ENCODE results near the gene GALR2.
"Not testable (repeated sequence)": the region's sequence is repeated elsewhere in the genome, so short reads cannot be mapped to it uniquely, and the experiment has no call there.

GALR2 gene

DNA sequence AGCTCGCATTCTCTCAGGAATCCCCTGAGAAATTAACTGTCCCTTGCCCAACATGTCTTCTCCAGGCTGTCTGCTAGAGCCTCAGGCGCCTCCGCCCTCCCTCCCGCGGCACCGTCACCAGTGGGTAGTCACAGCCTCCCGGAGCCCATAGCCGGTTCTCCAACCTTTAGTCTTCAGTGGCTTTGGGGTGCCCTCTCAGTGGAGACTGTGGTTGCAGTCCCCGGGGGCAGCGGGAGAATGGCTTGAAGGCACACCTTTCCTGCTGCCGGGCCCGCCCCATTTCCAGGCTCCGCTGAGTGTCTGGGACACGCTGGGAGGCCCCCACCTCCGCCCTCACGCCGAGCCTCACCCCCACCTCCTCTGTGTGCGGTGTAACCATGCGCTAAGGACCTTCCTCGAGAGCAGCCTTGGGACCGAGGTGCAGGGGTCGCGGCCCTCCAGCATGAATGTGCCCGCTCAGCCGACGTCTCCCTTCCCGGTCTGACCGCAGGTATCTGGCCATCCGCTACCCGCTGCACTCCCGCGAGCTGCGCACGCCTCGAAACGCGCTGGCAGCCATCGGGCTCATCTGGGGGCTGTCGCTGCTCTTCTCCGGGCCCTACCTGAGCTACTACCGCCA is 1.7 kb downstream of the GALR2 start:
- DNase-seq (ENCODE audit: extremely low spot score) = no peak

GRCh38 chr17:76076765-76077583 is 2.4 kb downstream of the GALR2 start:
- TF ChIP-seq, protein P1, sequence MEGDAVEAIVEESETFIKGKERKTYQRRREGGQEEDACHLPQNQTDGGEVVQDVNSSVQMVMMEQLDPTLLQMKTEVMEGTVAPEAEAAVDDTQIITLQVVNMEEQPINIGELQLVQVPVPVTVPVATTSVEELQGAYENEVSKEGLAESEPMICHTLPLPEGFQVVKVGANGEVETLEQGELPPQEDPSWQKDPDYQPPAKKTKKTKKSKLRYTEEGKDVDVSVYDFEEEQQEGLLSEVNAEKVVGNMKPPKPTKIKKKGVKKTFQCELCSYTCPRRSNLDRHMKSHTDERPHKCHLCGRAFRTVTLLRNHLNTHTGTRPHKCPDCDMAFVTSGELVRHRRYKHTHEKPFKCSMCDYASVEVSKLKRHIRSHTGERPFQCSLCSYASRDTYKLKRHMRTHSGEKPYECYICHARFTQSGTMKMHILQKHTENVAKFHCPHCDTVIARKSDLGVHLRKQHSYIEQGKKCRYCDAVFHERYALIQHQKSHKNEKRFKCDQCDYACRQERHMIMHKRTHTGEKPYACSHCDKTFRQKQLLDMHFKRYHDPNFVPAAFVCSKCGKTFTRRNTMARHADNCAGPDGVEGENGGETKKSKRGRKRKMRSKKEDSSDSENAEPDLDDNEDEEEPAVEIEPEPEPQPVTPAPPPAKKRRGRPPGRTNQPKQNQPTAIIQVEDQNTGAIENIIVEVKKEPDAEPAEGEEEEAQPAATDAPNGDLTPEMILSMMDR (IDR thresholded peaks at IDR 0.05; ENCODE audit: control extremely low read depth, extremely low read depth, low read depth, missing control alignments) = no peak
- ChIA-PET POLR2A (interaction anchor here (0.6 kb wide), 1 partner anchor 213 kb away, joined by 4 read pairs; no protein-coding TSS in a partner anchor), CTCF (interaction anchor here (1.2 kb wide), 1 partner anchor 223 kb away, joined by 3 read pairs; no protein-coding TSS in a partner anchor)
- DNase-seq (ENCODE audit: extremely low spot score) = no peak

More for the DNA sequence above, 1.7 kb downstream of the GALR2 start:
- TF ChIP-seq, protein P1 (IDR thresholded peaks at IDR 0.05; ENCODE audit: control extremely low read depth, extremely low read depth, low read depth, missing control alignments) = no peak
- POLR2A ChIA-PET = no interaction called here
- CTCF ChIA-PET = interaction anchor here (1.2 kb wide), 1 partner anchor 204 kb away, joined by 3 read pairs; no protein-coding TSS in a partner anchor

DNA sequence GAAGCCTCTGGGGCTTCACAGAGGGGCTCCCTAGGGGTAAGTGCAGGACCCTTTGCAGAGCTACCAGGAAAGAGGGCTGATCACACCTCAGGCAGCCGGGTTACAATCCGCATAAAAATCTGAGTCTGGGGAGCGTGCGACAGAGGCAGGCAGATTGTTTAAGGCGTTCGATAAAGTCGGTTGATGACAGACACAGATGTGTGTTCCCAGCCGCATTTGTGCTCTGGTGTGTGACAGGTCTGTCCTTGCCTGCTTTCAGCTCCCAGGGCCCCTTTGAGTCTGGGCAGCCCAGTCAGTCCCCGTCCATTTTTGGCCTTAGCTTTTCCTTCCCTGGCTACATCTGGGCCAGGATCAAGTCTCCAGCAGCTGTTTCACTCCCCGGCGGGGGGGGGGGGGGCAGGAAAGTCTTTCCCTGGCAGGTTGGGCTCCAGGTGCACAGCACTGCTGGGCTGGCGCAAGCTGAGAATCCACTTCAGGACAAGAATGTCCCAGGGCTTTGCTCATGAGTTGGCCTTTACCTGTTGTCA is 3.1 kb downstream of the GALR2 start:
- ChIA-PET CTCF (interaction anchor here (0.6 to 1.2 kb wide), 4 partner anchors 63 to 320 kb away, joined by 3 to 4 read pairs (median 4); no protein-coding TSS in a partner anchor), POLR2A (interaction anchor here (0.6 to 0.7 kb wide), 3 partner anchors 202 to 219 kb away, joined by 4 to 6 read pairs (median 4); no protein-coding TSS in a partner anchor)
- TF ChIP-seq, protein P1 (IDR thresholded peaks at IDR 0.05; ENCODE audit: control extremely low read depth, extremely low read depth, low read depth, missing control alignments) = no peak
- DNase-seq (ENCODE audit: extremely low spot score) = no peak

DNA sequence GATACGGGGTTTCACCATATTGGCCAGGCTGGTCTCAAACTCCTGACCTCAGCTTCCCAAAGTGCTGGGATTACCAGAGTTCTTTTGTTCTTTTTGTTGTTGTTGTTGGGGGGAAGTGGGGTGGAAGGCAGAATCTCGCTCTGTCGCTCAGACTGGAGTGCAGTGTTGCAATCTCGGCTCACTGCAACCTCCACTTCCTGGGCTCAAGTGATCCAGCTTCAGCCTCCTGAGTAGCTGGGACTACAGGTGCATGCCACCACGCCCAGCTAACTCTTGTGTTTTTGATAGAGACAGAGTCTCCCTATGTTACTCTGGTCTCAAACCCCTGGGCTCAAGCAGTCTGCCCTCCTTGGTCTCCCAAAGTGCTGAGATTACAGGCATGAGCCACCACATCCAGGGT is 3.8 kb downstream of the GALR2 start:
- ChIA-PET POLR2A (interaction anchor here (0.6 kb wide), 1 partner anchor 201 kb away, joined by 4 read pairs; no protein-coding TSS in a partner anchor), CTCF (interaction anchor here (0.6 to 1.1 kb wide), 3 partner anchors 64 to 320 kb away, joined by 3 to 4 read pairs (median 4); no protein-coding TSS in a partner anchor)
- DNase-seq (ENCODE audit: extremely low spot score) = not testable (repeated sequence)

GRCh38 chr17:76078860-76079534 is 4.4 kb downstream of the GALR2 start, which contains the start of gene ZACN:
TSS of gene ZACN (plus strand) at chr17:76079182. CDS start at chr17:76079265, 83 bp downstream.
- TF ChIP-seq, protein P1 (IDR thresholded peaks at IDR 0.05; ENCODE audit: control extremely low read depth, extremely low read depth, low read depth, missing control alignments) = no peak
- CTCF ChIA-PET = interaction anchor here (0.6 to 1.9 kb wide), 5 partner anchors 16 to 319 kb away, joined by 3 to 9 read pairs (median 3); no protein-coding TSS in a partner anchor
- DNase-seq (ENCODE audit: extremely low spot score) = no peak
- POLR2A ChIA-PET = no interaction called here

DNA sequence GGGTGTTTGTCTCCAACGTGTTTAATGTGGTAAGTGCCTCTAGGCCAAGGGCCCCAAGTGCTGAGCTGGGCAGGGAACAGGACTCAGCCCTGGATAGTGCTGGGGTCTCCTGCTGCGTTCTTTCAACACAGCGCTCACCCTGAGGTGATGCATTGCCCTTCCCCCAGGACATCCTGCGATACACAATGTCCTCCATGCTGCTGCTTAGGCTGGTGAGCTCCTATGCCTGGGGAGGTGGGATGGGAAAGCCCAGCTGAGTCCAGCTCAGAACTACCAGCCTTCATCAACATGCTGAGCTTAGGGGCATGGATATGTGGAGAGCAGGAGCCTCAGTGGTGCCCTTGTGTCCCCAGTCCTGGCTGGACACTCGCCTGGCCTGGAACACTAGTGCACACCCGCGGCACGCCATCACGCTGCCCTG is 5.0 kb downstream of the GALR2 start:
- ChIA-PET CTCF (interaction anchor here (0.6 to 1.9 kb wide), 5 partner anchors 15 to 200 kb away, joined by 3 to 9 read pairs (median 3); no protein-coding TSS in a partner anchor), POLR2A (no interaction called here)
- TF ChIP-seq, protein P1 (IDR thresholded peaks at IDR 0.05; ENCODE audit: control extremely low read depth, extremely low read depth, low read depth, missing control alignments) = no peak
- no peak for DNase-seq (ENCODE audit: extremely low spot score)

All from GM10248 (cell line).